GM23338 (cell line): Measurements from ENCODE around the gene OPN4.

Source experiments
- CTCF ChIP-seq, 2 experiments: fragments of 200-600 bp in 1 of 2; sonication (generic) in 1 of 2; conservative IDR thresholded peaks; 2 replicates each; pipeline versions ENCODE4 v1.5.1 to v1.6.1; 2016 to 2017; ENCODE audit warnings: antibody characterized with exemption in 2 of 2, low read depth in 2 of 2, mild to moderate bottlenecking in 2 of 2, moderate library complexity in 1 of 2
- ETS1 ChIP-seq: IDR thresholded peaks from 2 replicates; pipeline ENCODE4 v1.6.1; 2016; ENCODE audit warnings: antibody characterized with exemption
- EZH2 ChIP-seq: fragments of 200-600 bp; sonication (generic); IDR thresholded peaks from one replicate; pipeline ENCODE4 v1.8.0; 2017; ENCODE audit warnings: antibody characterized with exemption, mild to moderate bottlenecking, low read depth; ENCODE audit not compliant: unreplicated experiment
- EZH2phosphoT487 ChIP-seq: fragments of 200-600 bp; sonication (generic); IDR thresholded peaks from one replicate; pipeline ENCODE4 v1.8.1; 2018; ENCODE audit warnings: antibody characterized with exemption; ENCODE audit not compliant: unreplicated experiment
- NANOG ChIP-seq: IDR thresholded peaks from 2 replicates; pipeline ENCODE4 v1.6.1; 2016; ENCODE audit warnings: antibody characterized with exemption, borderline replicate concordance
- POLR2AphosphoS5 ChIP-seq: IDR thresholded peaks from 2 replicates; pipeline ENCODE4 v1.6.1; 2016; ENCODE audit warnings: antibody characterized with exemption, low read depth
- REST ChIP-seq: IDR thresholded peaks from one replicate; pipeline ENCODE4 v1.6.1; 2018; ENCODE audit warnings: antibody characterized with exemption; ENCODE audit not compliant: unreplicated experiment
- ZNF114 ChIP-seq: fragments of 250-450 bp; sonication (Bioruptor Pico); IDR thresholded peaks from 2 replicates; pipeline ENCODE4 v1.5.0; 2020; ENCODE audit warnings: mild to moderate bottlenecking, moderate library complexity

GRCh38 chr10:86689146-86689545 lies 34.8 kb downstream of the OPN4 start:
- TF ChIP-seq EZH2 (no peak), CTCF (conservative IDR thresholded peaks at IDR 0.05; ENCODE audit: low read depth in 2 of 2) (no peak), POLR2AphosphoS5 (no peak), REST (no peak), ETS1 (no peak), NANOG (no peak), EZH2phosphoT487 (no peak), ZNF114 (CRISPR knock-in tag) (no peak)
